NCI-H226 (cell line): ENCODE data around the gene SRPK1.
A peak's percentile ranks its signal among the peaks of the same experiment; 100 is the strongest.

ENCODE experiments used
- DNase-seq: peaks from one replicate; pipeline ENCODE4 v3.0.0-alpha.2; 2015

SRPK1 gene

DNA sequence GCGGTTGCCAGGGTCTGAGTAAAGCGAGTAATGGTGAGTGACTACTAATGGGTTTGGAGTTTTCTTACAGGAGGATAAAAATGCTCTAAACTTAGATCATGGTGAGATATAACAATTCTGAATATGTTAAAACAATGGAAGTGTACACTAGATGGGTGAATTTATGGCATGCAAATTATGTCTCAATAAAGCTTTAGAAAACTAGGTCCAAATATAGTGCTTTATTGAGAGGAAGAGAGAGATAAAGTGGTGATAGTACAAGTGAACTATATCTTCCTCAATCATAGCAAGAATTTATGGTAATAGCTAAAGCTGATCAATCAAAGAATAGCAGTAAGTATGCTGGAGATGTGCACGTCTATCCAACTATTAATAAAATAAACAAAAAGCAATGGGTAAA lies 23.9 kb downstream of the SRPK1 start:
- DNase-seq, result no peak

DNA sequence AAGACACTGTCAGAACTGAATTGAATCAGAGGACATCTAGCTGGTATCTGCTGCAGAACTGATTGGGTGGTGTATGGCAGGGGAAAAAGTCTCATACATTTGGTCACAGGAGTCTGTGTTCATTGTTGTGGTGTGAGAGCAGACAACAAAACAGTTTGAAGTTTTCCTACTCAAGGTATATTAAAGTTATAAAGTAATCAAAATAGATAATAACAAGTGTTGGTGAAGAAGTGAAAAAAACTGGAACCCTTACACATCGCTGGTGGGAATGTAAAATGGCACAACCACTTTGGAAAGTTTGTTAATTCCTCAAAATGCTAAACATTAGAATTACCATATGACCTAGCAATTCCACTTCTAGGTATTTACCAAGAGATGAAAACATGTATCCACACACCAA lies 24.7 kb downstream of the SRPK1 start:
- no peak for DNase-seq

DNA sequence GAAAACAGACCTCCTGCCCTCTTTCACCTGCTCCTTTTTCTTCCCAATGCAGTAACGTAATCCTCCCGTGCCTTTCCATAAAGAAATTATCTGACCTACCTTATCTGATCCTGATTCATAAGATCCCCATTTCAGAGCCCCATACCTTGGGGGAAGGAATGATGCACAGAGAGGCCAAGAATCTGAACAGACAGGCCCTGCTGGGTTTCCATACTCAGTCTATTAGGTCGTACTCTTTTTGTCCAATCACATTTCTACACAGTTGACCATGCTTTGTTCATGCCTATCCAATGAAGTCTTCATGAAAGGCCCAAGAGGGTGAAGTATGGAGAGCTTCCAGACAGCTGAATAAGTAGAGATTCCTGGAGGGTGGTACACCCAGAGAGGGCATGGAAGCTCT lies 25.3 kb downstream of the SRPK1 start:
- DNase-seq, result peak; percentile 55

DNA sequence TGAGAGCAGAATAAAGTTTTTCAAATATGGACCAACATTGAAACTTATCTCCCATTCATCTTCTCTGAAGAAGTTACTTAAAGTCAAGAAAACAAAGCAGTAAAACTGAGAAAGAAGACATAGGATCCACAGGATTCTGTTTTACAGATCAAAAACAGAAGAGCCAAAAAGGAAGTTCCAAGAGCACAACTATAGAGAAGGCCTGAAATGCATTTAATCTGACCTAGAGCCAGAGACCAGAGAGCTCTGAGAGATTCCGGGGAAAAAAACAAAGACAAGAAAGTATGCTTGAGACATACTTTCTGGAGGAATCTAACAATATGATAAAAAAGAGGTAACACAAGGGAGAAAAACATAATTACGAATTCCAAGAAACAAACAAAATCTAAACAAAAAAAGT lies 26.1 kb downstream of the SRPK1 start:
- DNase-seq, result no peak

DNA sequence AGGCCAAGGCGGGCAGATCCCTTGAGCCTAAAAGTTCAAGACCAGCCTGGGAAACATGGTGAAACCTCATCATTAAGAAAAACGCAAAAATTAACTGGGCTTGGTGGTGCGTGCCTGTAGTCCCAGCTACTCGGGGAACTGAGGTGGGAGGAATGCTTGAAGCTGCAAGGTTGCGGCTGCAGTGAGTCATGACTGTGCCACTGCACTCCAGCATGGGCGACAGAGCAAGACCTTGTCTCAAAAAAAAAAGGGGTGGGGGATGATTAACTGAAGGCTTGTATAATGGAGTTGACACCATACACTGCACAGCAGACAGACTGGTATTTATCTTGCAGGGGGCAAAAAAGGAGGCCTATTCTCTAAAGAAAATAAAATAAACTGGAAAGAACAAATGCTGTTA lies 27.7 kb downstream of the SRPK1 start:
- DNase-seq, result no peak

DNA sequence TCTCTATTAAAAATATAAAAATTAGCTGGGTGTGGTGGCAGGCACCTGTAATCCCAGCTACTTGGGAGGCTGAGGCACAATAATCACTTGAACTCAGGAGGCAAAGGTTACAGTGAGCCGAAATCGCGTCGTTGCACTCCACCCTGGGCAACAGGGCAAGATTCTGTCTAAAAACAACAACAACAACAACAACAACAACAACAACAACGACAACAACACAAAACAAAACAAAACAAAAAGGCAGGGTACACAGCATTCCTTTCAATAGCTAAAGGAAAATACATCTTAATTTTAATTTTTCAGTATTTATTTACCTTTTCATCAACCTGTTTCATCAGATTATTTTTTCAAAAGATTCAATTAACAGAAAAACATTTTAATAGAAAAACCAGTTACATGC lies 28.4 kb downstream of the SRPK1 start:
- no peak for DNase-seq

DNA sequence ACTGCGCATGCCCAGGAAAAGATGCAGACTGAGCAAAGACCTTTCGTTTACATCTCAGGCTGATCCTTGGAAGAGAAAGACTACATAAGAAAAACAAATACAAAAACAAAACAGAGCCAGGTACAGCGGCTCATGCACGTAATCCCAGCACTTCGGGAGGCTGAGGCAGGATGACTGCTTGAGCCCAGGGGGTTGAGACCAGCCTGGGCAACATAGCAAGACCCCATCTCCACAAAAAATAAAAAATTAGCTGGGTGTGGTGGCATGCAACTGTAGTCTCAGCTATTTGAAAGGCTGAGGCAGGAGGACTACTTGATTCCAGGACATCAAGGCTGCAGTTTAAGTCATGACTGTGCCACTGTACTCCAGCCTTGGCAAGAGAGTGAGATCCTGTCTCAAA lies 41.7 kb downstream of the SRPK1 start:
- no peak for DNase-seq

DNA sequence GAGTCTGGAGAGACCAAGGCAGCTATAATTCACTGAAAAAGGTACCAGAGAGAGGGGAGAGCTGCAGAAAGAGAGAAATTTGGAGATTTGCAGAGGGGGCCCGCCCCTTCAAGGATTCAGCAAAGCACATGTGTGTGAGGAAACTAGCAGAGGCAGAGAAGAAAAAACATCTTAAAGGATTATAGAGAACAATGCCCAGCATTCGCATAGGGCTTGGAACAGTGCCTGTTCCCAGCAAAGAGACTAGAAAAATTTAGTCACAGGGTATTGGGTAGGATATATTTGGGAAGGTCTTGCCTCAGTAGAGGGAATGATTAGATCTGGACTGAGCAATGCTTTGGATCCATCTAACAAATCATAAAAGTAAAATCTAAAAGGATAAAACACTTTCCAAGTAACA lies 44.0 kb downstream of the SRPK1 start:
- DNase-seq, result no peak

DNA sequence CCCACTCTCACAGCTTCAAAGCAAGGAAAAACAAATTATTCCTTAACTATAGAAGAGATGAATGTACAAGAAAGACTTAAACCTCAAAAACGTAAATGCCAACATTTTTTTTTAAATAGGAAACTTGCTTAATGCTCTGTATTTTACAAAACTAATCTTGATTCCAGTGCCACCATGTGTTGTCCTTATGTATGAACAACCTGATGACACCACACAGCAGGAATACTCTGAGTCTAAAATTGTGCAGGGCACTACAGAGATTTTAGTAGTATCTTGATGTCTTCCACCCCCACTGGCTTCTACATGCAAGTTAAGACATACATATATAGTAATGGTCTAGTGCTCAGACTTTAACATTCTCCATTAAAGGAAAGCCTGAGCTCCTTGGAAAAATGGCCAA lies 46.2 kb downstream of the SRPK1 start:
- DNase-seq, result no peak

DNA sequence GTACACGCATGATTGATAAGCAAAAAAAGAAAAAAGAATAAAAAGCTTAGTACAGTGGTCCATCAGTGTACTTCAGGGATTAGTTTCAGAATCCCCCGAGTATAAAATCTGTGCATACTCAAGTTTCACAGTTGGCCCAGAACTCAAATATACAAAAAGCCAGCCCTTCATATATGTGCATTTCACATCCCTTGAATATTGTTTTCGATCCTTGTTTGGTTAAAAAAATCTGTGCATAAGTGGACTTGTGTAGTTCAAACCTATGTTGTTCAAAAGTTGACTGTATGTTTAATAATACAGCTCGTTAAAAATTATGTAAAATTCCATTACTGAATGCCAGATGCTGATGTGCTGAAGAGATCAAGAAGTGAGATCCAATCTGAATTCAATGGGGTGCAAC lies 61.5 kb downstream of the SRPK1 start:
- no peak for DNase-seq

DNA sequence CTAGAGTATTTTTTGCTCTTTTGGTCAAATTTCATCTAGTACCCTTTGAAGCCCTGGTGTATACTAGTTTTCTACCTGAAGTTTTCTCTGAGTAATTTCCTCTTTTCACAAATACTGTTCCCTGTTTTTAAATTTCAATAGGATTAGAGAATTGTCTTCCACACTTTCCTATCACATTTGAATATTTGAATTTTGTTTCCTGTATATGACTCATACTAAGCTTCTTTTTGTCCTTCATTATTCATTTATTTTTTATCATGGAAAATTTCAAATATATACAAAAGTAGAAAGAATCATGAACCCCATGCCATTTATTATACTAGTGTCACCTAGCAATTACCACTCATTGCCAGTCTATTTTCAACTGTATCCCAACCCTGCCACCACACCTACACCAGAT lies 63.0 kb downstream of the SRPK1 start:
- no peak for DNase-seq

DNA sequence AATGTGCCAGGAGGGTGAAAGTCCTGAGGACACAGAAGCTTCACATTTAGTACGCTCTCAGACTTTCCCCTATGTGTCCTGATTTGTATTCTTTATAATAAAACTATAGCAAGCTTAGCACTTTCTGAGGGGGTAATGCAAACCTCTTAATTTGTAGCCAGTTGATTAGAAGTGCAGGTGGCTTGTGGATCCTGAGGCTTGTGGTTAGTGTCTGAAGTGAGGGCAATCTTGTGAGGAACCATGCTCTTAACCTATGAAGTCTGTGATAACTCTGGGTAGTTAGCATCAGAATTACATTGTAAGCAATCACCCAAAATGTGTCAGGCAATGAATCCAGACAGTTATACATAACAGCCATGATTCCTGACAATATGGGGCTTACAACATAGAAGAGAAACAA lies 64.6 kb downstream of the SRPK1 start:
- DNase-seq, result no peak

DNA sequence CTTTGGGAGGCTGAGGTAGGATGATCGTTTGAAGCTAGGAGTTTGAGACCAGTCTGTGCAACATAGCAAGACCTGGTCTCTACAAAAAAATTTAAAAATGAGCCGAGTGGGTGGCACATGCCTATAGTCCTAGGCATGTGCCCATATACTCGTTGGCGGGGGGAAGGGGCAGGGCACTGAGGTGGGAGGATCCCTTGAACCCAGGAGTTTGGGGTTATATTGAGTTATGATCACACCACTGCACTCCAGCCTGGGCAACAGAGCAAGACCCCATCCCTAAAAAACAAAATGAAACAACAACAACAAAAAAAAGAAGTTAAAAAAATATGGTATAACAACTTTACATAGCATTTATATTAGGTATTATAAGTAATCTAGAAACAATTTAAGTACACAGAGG lies 67.9 kb downstream of the SRPK1 start:
- no peak for DNase-seq

DNA sequence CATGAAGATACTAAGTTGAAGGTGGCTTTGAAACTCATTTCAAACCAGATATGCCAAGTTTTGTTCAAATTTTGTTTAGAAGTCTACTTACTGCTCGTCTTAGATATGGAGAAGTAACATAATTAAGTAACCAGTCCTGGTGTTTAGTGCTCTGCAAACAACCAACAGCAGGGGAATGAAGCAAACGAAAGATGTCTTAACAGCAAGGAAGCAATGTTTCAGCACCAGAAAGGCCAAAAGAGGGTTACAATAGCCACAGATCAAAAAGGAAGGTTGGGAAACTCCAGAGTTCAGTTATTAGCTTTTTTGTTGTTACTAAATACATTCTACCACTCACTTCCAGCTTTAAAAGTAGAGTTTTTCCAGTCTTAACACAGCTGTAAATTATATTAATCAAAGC lies 70.7 kb downstream of the SRPK1 start:
- DNase-seq, result no peak

DNA sequence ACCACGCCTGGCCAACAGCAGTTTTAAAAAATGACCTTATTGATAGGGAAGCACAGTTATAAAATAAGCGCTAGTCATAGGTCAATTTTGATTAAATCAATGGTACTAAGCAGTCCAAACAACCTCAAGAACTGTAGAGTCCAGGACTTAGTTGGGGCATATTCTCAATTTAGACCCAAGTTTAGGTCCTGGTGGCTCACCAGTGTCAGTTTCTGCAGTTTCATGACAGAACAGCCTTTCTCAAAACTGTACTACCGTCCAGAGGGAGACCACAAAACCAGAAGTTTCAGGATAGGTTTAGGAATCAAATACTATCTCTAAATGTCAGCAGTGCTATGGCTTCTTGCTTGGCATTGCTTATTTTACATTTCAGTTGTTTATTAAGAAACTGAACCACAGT lies 76.6 kb downstream of the SRPK1 start:
- DNase-seq, result no peak

DNA sequence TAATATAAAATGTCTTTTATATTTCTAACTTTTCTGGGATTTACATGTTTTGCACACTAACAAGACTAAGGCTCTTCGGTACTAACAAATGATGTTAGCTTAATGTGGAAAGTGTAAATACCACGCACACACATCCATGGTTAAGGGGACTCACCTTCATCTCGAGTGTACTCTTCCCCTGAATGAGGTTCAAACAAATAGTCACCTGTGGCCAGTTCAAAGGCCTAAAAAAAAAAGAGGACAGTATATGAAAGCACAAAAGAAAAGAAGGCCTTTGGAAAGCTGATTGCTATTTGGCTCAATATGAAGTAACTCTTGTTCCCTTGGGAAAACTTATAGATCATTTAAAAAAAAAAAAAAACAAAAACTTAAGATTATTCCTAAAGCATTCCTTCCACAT lies 78.5 kb downstream of the SRPK1 start:
- DNase-seq, result no peak

DNA sequence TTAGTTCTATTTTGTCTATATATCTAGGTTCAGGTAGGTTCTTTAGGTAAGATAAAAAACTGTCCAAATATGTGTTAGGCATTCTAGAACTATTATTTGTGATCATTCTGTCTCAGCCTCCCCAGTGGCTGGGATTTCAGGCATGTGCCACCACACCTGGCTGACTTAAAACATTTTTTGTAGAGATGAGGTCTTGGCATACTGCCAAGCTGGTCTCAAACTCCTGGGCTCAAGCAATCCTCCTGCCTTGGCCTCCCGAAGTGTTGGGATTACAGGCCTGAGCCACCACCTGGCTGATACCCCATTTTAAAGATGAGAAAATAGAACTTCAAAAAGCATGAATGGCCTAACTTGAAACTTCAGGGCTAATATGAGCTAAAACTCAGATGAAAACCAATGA lies 81.9 kb downstream of the SRPK1 start:
- DNase-seq, result no peak

DNA sequence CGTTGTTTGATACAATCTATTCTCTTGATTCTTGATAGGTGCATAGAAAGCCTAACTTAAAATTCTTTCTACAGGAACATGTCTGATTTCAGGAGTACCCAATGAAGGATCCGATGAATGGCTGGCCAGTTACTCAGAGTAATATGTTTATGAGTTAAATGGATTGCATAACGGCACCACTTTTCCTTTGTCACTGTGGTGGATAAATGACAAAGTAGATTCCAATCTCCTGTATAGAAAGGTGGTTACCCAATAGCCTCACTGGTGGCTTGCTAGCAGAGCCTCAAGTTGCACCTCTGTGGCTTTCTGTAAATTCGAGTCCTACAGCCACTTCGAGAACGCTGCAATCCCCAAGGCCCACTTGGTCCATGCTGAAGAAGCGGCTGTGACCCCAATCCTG lies 87.4 kb downstream of the SRPK1 start:
- DNase-seq, result no peak

DNA sequence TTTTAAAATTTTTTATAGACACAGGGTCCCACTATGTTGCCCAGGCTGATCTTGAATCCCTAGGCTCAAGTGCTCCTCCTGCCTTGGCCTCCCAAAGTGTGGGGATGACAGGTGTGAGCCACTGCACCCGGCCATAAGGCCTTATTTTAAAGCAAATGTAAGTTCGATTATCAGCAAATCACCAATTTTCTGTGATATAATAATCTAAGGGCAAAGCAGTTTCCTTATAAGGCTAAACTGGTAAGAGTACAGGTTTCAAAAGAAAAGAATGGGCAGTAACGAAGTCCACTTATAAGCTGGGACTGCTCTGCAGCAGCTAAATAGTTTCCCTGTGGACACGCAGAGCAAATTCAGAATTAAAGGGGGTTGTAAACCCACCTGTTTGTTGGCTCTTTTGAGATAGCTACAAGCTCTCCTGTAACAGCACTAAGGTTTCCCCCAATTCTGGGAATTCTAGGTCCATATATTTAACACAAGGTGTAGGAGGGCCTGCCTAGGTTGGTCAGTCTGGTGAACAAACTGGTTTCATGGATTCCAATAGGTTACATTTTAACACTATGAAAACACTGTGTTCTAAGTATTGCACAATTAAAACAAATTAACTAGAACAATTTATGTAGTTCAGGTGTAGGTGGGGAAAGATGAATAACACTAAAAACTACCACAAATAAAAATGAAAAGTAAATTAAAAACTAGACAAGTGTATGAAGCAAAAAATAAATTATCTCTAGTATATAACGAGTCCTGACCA lies 89.5 kb downstream of the SRPK1 start:
- no peak for DNase-seq

DNA sequence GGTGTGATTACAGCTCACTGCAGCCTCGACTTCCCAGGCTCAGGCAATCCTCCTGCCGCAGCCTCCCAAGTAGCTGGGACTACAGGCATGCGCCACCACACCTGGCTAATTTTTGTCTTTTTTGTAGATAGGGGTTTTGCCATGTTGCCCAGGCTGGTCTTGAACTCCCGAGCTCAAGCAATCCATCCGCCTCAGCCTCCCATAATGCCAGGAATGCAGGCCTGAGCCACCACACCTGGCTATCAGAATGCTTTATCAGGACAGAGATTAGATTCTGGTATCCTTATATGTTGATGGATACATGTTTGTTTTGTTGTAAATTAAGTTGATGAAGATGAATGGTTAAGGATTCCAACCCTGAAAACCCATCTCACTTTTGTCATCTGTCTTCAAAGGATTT lies 91.6 kb downstream of the SRPK1 start:
- DNase-seq, result no peak

DNA sequence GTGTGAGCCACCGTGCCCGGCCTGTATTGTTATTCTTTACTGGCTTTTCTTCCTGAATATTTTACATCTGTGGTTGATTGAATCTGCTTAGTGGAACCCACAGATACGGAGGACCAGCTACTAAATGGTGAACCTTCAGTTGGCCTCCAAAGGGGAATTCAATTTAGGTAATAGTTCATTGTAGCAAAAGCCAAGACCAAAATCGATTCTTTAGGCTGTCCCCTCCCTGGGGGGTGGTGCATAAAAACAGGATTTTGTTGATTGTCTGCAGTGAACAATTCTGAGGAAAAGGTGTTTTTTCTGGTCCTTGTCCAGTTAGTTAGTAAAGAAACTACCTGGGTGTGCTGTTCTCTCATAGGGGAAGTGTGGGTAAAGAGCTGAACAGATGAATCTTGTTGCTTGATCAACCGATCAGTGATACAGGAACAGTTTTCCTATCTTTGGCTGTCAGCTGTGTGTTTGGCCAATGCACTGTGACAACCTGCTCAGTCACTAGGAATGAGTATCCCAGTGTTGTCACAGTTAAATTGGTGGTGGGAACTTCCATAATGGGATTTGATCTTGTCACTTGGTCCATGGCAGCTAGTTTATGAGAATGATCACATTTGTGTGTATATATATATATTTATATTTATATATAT lies 96.2 kb downstream of the SRPK1 start:
- DNase-seq, result no peak

DNA sequence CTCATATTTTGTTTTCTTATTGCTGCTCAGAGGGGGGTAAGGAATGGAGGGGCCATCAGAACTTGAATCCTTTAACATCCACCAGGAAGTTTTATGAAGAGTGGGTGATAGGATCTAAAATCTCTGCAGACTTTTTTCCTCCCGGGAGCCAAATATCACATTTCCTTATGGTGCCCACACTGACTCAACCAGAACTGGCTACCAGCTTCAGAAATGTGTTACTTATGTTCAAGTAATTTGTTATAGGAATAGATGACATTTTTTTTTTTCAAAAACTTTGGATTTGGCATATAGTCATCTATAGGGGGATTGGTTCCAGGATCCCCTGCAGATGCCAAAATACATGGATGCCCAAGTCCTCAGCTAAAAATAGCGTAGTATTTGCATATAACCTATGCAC lies 97.3 kb downstream of the SRPK1 start:
- DNase-seq, result no peak

DNA sequence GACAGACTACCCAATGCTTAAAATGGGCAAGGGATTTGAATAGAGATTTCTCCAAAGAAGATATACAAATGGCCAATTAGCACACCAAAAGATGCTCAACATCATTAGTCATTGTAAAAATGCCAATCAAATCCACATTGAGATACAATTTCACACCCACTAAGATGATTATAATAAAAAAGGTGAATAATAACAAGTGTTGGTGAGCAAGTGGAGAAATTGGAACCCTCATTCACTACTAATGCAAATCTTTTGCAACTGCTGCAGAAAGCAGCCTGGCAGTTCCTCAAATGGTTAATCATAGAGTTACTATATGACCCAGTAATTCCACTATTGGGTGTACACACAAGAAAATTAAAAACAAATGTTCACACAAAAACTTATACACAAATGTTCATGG lies 103.4 kb downstream of the SRPK1 start:
- no peak for DNase-seq

DNA sequence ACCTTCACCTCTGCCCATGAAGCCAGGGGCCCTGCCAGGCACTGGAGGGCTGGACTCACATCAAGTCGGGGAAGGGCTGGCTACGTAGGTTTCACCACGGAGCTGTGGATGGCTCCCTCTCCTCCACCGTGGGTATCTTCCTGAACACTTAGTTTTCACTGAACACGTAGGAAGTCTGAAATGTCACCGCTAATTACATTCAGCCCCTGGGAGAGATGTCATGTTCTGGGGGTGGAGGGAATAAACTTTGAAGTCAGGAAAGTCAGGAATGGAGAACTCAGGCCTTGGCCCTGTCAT lies 109.3 kb downstream of the SRPK1 start:
- DNase-seq, result no peak

DNA sequence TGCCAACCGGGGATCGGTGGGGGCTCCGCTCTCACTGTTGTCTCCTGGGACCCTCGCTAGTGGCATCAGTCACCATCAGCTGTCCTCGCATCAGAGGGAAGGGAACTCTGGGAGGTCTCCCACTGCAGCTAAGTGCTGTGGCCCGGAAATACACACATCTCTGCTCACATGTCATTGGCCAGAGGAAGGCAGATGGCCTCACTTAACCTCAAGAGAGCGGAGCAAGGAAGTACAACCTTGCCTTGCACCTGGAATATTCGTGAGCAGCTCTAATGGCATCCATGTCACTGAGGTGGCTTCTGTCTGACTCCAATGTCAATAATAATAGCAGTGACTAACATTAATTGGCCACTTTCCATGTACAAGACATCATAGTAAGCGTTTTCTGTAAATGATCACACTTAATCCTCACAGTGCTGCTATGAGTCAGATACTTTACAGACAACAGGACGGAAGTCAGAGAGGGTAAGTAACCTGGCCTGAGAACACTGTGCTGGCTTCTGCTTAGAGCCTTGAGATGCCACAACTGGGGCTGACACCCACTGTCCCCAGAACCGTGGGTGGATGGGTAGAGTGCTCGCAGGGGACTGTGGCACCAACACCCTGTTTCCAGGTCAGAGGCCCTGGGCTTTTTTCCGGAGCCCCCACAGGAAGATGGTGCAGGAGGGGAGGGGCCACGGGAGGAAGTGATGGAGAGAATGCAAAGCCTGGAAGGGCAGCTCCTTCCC lies 109.8 kb downstream of the SRPK1 start:
- DNase-seq, result peak; percentile 45
